Stimulated activated CD8-positive, alpha-beta memory T cell treated with anti-CD3 and anti-CD28 coated beads, Interleukin-7, amount 100 ng/mL, for 48 hours (primary cell): ENCODE data around the gene NDUFAB1.
A peak's percentile ranks its signal among the peaks of the same experiment; 100 is the strongest.
"Not testable (repeated sequence)": the region's sequence is repeated elsewhere in the genome, so short reads cannot be mapped to it uniquely, and the experiment has no call there.

ENCODE experiments used
- DNase-seq, 2 donors: peaks; one replicate each; pipeline ENCODE4 v3.0.0-alpha.2; 2020; ENCODE audit warnings: low read depth in 1 of 2; ENCODE audit errors: extremely low read depth in 1 of 2

NDUFAB1 gene

GRCh38 chr16:23595951-23596720, at the start of gene NDUFAB1:
TSS of gene NDUFAB1 (minus strand) at chr16:23596316. CDS start at chr16:23596290, 26 bp downstream.
- DNase-seq, result peak; percentile 78 to 79

- DNase-seq, result no peak
Observed at GRCh38 chr16:23642246-23642774, 46.2 kb upstream of the NDUFAB1 start.

GRCh38 chr16:23640931-23641765, 45.0 kb upstream of the NDUFAB1 start, which contains the start of the genes DCTN5 and PALB2:
TSS of gene DCTN5 (plus strand) at chr16:23641466. CDS start at chr16:23641543, 77 bp downstream.
TSS of gene PALB2 (minus strand) at chr16:23641310. CDS start at chr16:23641157, 153 bp downstream.
- DNase-seq, result peak; percentile 83 to 91

GRCh38 chr16:23640615-23640930, 44.5 kb upstream of the NDUFAB1 start:
- DNase-seq, result no peak

- DNase-seq, result no peak
Observed at GRCh38 chr16:23635958-23636357, 39.8 kb upstream of the NDUFAB1 start.

- DNase-seq, result no peak
Observed at GRCh38 chr16:23634461-23635036, 38.4 kb upstream of the NDUFAB1 start.

- not testable (repeated sequence) for DNase-seq
Observed at GRCh38 chr16:23631874-23632273, 35.8 kb upstream of the NDUFAB1 start.

- DNase-seq, result no peak
Observed at GRCh38 chr16:23629516-23629915, 33.4 kb upstream of the NDUFAB1 start.

- no peak for DNase-seq
Observed at GRCh38 chr16:23624092-23624491, 28.0 kb upstream of the NDUFAB1 start.

GRCh38 chr16:23615805-23616204, 19.7 kb upstream of the NDUFAB1 start:
- no peak for DNase-seq

GRCh38 chr16:23611936-23612335, 15.8 kb upstream of the NDUFAB1 start:
- no peak for DNase-seq

GRCh38 chr16:23610905-23611304, 14.8 kb upstream of the NDUFAB1 start:
- DNase-seq, result not testable (repeated sequence)

GRCh38 chr16:23609929-23610328, 13.8 kb upstream of the NDUFAB1 start:
- no peak for DNase-seq

- DNase-seq, result no peak
Observed at GRCh38 chr16:23608194-23608593, 12.1 kb upstream of the NDUFAB1 start.

GRCh38 chr16:23607726-23608125, 11.6 kb upstream of the NDUFAB1 start:
- DNase-seq, result no peak

GRCh38 chr16:23597003-23597756, 1.1 kb upstream of the NDUFAB1 start:
- DNase-seq, result no peak

GRCh38 chr16:23595246-23595950, 718 bp downstream of the NDUFAB1 start:
- DNase-seq, result no peak

- no peak for DNase-seq
Observed at GRCh38 chr16:23594186-23594585, 1.9 kb downstream of the NDUFAB1 start.

GRCh38 chr16:23590181-23590580, 5.9 kb downstream of the NDUFAB1 start:
- DNase-seq, result no peak

- DNase-seq, result no peak
Observed at GRCh38 chr16:23587726-23588125, 8.4 kb downstream of the NDUFAB1 start.
